ENCODE data around the gene DXO.
"Not testable (repeated sequence)": the region's sequence is repeated elsewhere in the genome, so short reads cannot be mapped to it uniquely, and the experiment has no call there.

GRCh38 chr6:32004864-32005537 lies 33.1 kb upstream of the DXO start:
- not testable (repeated sequence) for TF ChIP-seq CTCF (IDR thresholded peaks at IDR 0.05; ENCODE audit: low read depth, low read length); POLR2A (IDR thresholded peaks at IDR 0.05; ENCODE audit: extremely low read depth, insufficient read length); MAX (IDR thresholded peaks at IDR 0.05; ENCODE audit: low read depth, low read length); MYC (IDR thresholded peaks at IDR 0.05; ENCODE audit: low read depth, low read length)
